Subcutaneous adipose tissue (tissue), 4 donors: ENCODE results near the gene KRTAP24-1. TPM values are rescaled to one million over a fixed set of nuclear protein-coding genes. Genes with fewer than 3 reads are reported as not detected.

Experiments
- total RNA-seq, 4 donors: library from RNA; depleted of rRNA; stranded (reverse); fragments of >200 nt; gene quantifications; one replicate each; pipeline ENCODE4 v1.1.0, GENCODE V29; 2016
- TF ChIP-seq, protein P1 (sequence below): fragments of 450-650 bp; IDR thresholded peaks from one replicate; pipeline ENCODE4 v1.5.1; 2016; ENCODE audit warnings: low read depth, mild to moderate bottlenecking, control low read depth, antibody characterized with exemption, moderate library complexity

The KRTAP24-1 gene
- total RNA-seq, 4 donors from 2014 or later, result not detected

DNA sequence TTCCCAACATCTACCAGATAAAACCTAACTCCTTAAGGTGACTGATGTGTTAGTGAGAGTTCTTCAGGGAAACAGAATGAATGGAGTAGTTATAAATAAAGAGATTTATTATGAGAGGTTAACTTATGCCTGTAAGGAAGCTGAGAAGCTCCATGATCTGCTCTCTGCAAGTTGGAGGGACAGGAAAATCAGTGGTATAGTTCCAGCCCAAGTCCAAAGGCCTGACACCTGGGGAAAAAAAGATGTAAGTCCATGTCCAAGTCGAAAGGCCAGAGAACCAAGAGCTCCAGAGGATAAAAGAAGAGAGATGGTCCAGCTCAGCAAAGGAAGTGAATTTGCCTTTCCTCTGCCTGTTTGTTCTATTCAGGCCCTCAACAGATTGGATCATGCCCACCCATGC is 27.1 kb downstream of the KRTAP24-1 start:
- TF ChIP-seq, protein P1, sequence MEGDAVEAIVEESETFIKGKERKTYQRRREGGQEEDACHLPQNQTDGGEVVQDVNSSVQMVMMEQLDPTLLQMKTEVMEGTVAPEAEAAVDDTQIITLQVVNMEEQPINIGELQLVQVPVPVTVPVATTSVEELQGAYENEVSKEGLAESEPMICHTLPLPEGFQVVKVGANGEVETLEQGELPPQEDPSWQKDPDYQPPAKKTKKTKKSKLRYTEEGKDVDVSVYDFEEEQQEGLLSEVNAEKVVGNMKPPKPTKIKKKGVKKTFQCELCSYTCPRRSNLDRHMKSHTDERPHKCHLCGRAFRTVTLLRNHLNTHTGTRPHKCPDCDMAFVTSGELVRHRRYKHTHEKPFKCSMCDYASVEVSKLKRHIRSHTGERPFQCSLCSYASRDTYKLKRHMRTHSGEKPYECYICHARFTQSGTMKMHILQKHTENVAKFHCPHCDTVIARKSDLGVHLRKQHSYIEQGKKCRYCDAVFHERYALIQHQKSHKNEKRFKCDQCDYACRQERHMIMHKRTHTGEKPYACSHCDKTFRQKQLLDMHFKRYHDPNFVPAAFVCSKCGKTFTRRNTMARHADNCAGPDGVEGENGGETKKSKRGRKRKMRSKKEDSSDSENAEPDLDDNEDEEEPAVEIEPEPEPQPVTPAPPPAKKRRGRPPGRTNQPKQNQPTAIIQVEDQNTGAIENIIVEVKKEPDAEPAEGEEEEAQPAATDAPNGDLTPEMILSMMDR, result no peak

- TF ChIP-seq, protein P1, result no peak
These were observed 31.0 kb downstream of the KRTAP24-1 start for GRCh38 chr21:30251781-30252180.

DNA sequence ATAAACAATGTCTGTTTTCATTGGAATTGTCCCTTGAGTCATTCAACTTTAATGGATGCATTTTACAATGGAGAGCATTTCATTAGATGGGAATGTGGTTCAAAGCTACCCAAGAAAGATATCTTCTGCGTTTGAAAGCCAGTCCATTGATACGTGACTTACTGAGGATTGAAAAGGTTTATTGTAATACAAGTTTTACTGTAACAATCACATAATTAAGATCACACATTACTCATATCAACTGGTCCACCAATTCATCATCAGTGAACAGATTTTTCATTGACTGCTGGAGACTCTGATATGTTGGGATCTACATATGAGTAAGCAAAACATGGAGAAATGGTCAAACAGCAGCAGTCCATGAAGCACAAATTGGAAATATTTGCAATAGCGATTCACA is 32.8 kb downstream of the KRTAP24-1 start:
- TF ChIP-seq, protein P1, result no peak

DNA sequence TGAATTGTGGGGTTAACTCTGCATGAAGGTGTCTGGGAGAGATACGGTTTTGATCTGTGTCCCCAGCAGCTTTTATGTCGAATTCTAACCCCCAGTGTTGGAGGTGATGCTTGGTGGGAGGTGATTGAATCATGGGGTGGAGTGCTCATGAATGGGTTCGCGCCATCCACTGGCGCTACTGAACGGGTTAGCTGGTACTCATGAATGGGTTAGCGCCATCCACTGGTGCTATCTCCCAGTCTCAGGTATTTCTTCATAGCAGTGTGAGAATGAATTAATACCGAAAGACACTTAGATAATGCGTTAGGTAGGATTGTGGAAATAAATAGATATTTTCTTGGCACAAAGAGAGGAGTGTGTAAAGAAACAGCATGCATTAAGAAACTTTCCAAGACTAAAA is 33.9 kb downstream of the KRTAP24-1 start:
- TF ChIP-seq, protein P1, result no peak

- TF ChIP-seq, protein P1, result no peak
These were observed 37.7 kb downstream of the KRTAP24-1 start for GRCh38 chr21:30245061-30245460.

GRCh38 chr21:30243691-30244090 is 39.1 kb downstream of the KRTAP24-1 start:
- TF ChIP-seq, protein P1, result no peak

- TF ChIP-seq, protein P1, result no peak
These were observed 42.1 kb downstream of the KRTAP24-1 start for GRCh38 chr21:30240661-30241060.
